Hematopoietic multipotent progenitor cell treated with erythropoietin and hydrocortisone succinate and interleukin-3 and kit ligand, for 8 days (in vitro differentiated cells): Measurements from ENCODE around the gene HID1.
A peak's percentile ranks its signal among the peaks of the same experiment; 100 is the strongest.
"Not testable (repeated sequence)": the region's sequence is repeated elsewhere in the genome, so short reads cannot be mapped to it uniquely, and the experiment has no call there.

ENCODE experiments used
- DNase-seq: peaks from one replicate; pipeline ENCODE4 v3.0.0-alpha.2; 2015

HID1 gene

DNA sequence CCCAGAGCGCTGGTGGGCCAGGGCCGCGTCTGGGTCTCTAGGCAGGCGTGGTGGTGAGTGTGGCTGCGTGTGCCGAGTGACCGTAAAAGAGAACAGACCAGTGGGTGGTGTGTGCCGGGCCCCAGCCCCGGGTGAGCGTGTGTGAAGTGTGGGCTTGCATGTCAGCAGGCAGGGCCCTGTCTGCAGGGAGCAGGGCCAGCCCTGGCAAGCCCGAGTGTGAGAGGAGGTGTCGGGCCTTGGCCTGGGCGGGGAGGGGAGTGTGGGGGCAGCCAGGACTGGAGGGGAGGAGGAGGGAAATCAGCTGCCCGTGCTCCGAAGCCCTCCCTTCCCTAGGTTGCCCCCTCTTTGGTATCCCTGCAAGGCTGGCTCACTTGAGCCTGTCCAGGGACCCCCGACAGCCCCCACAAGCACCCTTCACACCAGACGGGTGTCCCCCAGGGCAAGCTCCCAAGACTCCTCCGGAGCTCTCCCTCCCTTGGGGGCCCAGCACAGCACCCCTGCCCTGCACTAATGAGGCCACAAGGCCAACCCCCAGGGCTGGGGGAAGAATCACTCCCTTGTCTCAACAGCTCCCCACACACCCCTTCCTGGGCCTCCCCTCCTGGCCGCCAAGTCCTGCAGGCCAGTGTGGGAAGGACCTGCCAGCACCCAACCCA, 51.4 kb downstream of the HID1 start:
- no peak for DNase-seq

DNA sequence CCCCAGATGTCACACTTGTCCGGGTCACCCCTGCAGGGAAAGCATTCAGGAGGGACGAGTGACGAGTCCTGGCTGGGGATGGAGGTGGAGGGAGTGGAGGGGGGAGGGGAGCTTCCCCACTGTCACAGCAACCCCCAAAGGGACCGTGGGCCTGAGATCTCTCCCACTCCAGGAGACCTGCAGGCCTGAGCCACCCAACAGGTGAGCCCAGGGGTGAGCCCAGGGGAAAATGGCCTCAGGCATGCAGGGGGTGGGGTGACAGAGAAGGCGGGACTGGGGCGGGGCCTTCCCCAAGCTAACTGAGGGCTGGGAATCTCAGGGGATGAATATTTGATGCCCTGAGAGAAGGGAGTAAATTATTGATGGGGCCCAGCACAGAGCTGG, 51.9 kb downstream of the HID1 start:
- DNase-seq = no peak

DNA sequence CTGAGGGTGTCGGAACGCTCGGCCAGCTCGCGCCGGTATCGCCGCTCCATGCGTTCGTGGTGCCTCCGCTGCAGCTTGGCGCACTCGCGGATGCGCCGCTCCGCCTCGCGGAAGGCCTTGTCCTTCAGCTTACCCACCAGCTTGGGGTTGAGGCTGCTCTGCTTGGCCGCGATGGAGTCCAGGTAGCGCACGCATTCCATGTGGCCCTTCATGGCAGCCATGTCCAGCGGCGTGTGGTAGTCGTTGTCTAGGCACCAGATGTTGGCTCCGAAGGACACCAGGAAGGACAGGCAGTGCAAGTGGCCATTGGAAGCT, 52.3 kb downstream of the HID1 start:
- DNase-seq = no peak

DNA sequence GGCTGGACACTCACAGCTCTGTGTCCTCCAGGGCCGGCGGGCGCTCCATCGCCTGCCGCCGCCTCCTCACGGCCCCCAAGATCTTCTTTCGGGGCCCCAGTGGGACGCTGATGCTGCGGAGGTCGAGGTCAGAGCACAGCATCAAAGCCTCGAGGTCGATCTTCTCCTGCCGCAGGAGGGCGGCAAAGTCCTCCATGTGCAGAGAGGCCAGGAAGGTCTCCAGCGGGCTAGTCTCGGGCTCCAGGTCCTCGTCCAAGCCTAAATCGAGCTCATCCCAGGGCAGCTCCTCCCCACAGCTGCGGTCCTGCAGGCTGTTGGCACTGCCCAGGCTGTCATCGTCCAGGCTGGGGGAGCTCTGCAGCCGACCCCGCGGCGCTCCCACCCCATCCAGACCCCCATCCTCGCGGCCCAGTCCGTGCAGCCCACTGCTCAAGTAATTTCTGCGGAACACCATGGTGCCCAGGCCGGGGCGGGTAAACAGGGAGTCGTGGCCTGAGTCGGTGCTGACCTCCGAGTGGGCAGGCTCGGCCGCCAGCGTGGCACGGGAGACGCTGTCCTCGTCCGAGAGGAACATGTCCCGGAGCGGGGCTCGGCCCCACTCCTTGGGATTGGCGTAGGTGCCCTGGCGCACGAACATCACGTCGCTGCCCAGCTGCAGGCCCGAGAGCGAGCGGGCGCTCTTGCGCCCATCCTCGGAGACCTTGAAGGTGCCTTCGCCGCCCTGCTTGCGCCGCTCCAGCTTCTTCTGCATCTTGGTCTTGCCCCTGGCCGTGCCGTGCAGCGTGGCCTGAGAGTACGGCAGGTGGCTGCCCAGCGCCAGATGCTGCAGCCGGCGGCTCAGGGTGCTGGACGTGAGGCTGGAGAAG, 52.9 kb downstream of the HID1 start:
- peak; percentile 29 for DNase-seq

DNA sequence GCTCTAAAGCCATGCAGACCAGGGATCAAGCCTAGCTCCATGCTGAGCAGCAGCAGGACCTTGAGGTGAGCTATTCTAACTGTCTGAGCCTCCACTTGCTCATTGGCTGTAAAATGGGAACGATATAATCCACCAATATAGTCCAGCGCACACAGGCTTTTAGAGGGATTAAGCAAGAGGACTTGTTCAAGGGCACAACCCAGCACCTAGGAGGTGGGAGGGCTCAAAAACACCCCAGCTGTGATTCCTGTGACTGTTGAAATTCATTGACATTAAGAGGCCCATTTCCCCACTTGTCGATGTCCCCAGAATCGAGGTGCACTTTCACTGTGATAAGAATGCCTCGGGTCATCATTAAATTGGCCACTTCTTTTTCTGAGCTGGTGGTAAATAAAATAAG, 53.7 kb downstream of the HID1 start:
- no peak for DNase-seq

DNA sequence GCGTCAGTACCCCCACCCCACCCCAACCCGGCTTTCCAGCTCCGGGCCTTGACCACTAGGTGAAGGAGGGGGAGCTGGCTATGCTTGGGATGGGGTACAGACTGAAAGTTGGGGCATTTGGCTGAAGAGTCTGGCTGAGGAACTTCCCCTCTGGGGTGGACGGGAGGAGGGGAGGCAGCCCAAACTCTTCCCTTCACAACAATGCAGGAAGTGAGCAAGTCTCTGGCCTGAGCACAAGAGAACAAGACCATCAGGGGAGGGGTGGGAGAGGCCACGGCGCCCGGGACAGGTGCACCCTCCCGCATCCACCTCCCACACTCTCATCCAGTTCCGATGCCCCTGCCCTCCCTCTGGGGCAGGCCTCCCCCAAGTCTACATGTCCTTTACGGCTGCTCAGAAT, 55.1 kb downstream of the HID1 start:
- no peak for DNase-seq

DNA sequence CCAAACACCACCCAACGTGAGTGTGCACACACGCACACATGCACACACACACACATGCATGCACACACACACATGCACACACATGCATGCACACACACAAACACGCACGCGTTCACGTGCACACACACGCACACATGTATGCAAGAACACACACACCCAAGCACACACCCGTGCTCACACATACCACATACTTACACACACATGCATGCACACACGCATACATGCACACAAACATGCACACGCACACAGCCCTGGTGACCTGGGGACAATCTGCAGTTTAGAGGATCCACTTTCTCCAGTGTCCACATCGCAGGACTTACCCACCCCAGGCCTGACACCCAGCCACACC, 55.7 kb downstream of the HID1 start:
- no peak for DNase-seq

DNA sequence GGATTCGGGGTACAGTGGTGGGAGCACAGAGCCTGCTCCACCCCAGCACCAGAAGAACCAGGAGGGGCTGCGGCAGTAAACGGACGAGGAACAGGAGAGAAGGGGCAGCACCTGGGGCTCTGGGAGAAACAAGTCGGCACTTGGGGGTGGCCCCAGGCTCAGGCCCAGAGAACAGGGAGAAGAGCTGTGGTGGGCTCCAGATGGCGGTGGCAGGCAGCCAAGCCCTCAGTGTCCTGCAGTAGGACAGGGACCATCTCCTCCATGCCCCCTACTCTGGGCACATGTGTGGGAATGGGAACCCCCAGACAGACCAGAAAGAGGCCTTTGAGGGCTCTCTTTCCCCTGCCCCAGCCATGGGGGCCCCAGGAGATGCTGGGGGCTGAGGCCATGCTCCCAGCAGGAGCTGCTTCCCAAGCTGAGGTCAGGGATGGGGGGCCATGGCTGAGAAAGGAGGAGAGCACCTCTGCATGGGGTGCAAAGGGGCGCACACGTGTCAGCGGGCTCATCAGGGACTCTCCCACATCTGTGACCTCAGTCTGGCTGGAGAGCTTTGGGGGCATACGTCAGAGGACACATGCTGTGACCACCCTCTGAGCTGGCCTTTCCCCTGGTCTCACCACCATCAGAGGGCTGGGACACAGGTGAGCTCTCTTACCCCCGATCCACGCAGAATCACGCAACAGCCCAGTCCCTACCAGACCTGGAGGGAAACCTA, 56.3 kb downstream of the HID1 start:
- no peak for DNase-seq

DNA sequence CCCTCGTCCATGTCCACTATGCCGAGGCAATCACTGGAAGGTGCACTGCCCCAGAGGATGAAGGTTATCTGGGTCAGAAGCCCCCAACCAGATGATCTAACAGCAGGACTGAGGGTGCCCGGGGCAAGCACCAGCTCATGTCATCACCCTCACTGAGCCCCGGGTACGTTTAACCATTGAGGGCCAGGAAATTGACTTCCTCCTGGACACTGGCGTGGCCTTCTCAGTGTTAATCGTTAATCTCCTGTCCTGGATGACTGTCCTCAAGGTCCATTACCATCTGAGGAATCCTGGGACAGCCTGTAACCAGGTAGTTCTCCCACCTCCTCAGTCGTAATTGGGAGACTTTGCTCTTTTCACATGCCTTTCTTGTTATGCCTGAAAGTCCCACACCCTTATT, 61.1 kb downstream of the HID1 start:
- DNase-seq = not testable (repeated sequence)

DNA sequence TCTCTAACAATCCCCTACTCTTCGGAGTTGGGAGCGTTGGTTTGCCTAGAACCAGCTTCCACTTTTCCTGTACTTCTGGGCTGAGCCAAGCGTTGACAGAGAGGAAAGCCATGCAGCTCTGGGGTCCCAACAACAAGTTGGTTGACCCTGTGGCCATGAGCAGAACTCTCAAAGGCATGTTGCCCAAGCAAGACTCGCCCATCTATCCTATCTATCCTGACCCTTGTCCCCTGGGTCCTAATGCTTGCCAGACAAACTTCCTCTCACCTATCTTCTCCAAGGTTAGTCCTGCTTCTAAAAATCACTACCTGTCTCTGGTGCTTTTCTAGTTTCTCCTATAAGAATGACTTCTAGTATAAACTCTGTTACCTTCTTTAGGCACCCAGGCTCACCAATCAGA, 63.5 kb downstream of the HID1 start:
- DNase-seq = not testable (repeated sequence)

DNA sequence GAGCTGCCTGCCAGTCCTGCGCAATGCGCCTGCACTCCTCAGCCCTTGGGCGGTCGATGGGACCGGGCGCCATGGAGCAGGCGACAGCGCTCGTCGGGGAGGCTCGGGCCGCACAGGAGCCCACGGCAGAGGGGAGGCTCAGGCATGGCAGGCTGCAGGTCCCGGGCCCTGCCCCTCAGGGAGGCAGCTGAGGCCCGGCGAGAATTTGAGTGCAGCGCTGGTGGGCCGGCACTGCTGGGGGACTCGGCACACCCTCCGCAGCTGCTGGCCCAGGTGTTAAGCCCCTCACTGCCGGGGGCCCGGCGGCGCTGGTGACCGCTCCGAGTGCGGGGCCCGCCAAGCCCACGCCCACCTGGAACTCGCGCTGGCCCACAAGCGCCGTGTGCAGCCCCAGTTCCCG, 65.5 kb downstream of the HID1 start:
- no peak for DNase-seq

DNA sequence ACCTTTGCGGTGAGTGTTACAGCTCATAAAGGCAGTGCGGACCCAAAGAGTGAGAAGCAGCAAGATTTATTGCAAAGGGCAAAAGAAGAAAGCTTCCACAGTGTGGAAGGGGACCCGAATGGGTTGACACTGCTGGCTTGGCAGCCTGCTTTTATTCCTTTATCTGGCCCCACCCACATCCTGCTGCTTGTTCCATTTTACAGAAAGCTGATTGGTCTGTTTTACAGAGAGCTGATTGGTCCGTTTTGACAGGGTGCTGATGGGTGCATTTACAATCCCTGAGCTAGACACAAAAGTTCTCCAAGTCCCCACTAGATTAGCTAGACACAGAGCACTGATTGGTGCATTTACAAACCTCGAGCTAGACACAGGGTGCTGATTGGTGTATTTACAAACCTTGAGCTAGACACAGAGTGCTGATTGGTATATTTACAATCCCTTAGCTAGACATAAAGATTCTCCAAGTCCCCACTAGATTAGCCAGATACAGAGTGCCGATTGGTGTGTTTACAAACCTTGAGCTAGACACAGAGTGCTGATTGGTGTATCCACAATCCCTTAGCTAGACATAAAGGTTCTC, 66.3 kb downstream of the HID1 start:
- DNase-seq = peak; percentile 28

DNA sequence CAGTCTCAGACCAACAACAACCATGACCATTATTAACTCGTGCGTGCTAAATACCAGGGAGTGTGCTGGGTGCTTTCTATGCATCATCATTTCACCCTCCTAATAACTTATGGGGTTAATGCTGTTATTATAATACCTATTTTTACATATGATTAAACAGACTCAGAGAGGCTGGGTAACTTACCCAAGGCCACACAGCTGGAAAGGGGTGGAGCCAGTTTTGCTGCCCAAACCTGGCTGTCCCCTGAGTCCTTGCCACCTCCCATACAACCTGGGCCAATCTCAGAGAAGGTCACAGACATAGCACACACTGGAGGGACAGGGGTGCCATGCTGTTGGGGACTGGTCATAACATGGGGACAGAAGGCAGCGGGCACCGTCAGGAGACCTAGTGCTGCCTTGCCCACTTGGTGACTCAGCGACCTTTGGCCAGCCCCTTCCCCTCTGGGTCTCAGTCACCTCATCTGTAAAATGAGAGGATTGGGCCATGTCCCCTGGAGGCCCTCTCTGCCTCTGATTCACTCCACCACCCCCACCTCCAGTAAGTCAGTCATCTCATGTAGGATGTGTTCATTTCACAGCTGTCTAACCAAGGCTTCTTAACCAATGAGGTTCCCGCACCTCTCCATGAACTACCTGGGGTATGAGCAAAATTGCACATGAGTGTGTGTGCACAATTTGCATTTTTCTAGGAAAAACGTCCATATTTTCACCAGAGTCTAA, 67.7 kb downstream of the HID1 start:
- DNase-seq = no peak

DNA sequence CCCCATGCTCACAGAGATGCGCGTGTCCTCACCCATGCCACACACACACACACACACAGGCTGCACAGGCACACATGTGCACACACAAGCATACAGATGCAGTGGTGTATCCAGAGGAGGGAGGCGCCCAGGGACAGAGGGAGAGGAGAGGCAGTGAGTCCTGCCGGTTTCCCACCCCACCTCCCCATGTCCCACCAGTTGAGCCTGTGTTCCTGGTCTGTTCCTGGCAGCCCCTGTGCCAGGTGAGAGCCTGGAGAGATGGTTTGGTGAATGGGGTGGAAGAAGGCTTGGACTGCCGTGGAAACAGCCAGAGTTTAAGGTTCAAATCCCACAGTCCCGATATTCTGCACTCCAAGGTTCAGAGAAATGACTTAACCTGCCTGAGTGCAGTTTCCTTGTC, 68.9 kb downstream of the HID1 start:
- DNase-seq = no peak

DNA sequence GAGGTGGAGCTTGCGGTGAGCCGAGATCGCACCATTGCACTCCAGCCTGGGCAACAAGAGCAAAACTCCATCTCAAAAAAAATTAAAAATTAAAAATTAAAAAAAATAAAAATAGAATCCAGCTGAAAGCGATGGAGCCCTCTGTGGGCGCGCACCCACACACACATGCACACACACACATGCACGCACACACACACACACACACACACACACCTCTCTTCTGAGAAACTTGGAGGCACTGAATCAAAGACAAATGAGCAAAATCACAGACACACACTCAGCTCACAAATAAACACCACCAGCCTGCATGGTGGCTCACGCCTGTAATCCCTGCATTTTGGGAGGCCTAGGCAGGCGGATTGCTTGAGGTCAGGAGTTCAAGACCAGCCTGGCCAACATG, 69.5 kb downstream of the HID1 start:
- DNase-seq = no peak

DNA sequence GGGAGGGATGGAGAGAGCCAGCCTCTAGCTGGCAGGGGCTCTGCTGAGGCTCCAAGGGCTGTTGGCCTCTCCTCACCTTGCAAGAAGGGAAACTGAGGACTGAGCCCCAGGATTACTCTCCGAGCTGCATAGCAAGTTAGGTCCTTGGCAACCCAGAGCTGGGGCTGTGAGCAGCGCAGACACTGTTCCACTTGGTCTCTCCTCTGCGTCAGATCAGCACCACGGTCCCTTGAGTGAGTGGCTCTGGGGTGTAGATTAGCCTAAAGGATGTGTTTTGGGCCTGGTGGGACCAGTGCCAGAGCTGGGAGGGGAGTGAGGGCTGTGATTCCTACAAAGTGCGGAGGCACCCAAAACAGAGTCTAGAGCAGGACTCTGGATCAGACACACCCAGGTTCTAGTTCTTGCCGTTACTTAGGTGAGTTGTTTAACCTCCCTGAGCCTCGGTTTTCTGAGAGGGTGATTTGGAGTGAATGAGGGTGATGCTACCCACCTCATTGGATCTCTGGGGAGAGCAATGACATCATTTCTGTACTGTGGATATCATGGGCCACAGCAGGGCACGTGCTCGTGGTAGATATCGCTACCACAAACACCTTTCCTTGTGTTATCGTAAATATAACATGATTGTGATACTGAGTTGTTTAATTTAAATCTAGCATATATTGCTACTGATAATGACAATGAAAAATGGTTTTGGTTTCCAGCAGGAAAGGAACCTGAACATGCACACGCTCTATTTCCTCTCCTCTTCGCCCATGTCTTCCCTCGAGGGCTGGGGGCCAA, 71.0 kb downstream of the HID1 start:
- DNase-seq = peak; percentile 15
